ENCODE data around the gene COL5A1.

The COL5A1 gene

DNA sequence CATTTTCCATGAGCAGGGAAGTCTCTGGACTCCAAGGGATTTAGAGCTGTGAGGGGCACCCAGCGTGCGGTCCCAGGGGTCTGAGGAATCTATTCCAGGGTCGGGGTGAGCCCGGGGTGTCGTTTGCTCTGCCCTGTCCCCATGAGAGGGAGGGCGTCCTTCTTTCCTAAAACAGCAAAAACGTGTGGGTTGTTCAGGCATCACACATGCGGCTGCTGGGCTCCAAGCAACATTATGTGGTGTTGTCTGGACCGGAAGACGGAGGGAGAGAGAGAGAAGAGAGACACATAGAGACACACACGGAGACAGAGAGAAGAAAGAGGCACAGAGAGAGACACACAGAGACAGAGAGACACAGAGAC is 42.7 kb upstream of the COL5A1 start:
- H3K27me3 ChIP-seq (ENCODE audit: insufficient read depth, poor library complexity, severe bottlenecking): no peaks in the 10 kb centered on the region
- DNase-seq (ENCODE audit: low read depth in 1 of 2, low spot score in 1 of 2): no peak
- no peak overlapping the region for H3K4me3 ChIP-seq (replicated peaks; ENCODE audit: insufficient read depth, low read length)
- H3K27ac ChIP-seq (replicated peaks): no peak overlapping the region
- TF ChIP-seq, protein P1, sequence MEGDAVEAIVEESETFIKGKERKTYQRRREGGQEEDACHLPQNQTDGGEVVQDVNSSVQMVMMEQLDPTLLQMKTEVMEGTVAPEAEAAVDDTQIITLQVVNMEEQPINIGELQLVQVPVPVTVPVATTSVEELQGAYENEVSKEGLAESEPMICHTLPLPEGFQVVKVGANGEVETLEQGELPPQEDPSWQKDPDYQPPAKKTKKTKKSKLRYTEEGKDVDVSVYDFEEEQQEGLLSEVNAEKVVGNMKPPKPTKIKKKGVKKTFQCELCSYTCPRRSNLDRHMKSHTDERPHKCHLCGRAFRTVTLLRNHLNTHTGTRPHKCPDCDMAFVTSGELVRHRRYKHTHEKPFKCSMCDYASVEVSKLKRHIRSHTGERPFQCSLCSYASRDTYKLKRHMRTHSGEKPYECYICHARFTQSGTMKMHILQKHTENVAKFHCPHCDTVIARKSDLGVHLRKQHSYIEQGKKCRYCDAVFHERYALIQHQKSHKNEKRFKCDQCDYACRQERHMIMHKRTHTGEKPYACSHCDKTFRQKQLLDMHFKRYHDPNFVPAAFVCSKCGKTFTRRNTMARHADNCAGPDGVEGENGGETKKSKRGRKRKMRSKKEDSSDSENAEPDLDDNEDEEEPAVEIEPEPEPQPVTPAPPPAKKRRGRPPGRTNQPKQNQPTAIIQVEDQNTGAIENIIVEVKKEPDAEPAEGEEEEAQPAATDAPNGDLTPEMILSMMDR (IDR thresholded peaks at IDR 0.05; ENCODE audit: insufficient read depth, low read length): no peak
- TF ChIP-seq, protein P2, sequence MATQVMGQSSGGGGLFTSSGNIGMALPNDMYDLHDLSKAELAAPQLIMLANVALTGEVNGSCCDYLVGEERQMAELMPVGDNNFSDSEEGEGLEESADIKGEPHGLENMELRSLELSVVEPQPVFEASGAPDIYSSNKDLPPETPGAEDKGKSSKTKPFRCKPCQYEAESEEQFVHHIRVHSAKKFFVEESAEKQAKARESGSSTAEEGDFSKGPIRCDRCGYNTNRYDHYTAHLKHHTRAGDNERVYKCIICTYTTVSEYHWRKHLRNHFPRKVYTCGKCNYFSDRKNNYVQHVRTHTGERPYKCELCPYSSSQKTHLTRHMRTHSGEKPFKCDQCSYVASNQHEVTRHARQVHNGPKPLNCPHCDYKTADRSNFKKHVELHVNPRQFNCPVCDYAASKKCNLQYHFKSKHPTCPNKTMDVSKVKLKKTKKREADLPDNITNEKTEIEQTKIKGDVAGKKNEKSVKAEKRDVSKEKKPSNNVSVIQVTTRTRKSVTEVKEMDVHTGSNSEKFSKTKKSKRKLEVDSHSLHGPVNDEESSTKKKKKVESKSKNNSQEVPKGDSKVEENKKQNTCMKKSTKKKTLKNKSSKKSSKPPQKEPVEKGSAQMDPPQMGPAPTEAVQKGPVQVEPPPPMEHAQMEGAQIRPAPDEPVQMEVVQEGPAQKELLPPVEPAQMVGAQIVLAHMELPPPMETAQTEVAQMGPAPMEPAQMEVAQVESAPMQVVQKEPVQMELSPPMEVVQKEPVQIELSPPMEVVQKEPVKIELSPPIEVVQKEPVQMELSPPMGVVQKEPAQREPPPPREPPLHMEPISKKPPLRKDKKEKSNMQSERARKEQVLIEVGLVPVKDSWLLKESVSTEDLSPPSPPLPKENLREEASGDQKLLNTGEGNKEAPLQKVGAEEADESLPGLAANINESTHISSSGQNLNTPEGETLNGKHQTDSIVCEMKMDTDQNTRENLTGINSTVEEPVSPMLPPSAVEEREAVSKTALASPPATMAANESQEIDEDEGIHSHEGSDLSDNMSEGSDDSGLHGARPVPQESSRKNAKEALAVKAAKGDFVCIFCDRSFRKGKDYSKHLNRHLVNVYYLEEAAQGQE (IDR thresholded peaks at IDR 0.05; ENCODE audit: insufficient replicate concordance, low read depth): no peak
- no peak for TF ChIP-seq POLR2AphosphoS5 (IDR thresholded peaks at IDR 0.05; ENCODE audit: low read depth)
- no peak for TF ChIP-seq SPI1 (IDR thresholded peaks at IDR 0.05; ENCODE audit: borderline replicate concordance, low read depth)
- TF ChIP-seq GABPA (IDR thresholded peaks at IDR 0.05; ENCODE audit: low read depth): no peak

DNA sequence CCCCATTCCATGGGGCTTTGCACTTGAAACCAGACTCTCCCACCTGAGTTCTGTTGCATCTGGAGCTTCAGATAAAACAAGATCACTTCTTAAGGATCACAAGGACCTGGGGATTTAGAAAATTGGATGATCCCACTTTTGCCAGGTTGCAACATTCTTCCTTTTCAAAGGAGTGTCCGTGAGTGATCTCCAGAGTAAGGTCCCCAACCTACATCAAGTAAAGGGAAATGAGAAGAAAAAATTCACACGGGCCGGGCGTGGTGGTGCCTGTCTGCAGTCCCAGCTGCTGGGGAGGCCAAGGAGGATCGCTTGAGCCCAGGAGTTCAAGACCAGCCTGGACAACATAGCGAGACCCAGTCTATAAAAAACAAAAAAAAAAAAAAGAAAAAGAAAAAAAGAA is 41.2 kb upstream of the COL5A1 start:
- TF ChIP-seq, protein P1 (IDR thresholded peaks at IDR 0.05; ENCODE audit: insufficient read depth, low read length): no peak
- no peak for TF ChIP-seq GABPA (IDR thresholded peaks at IDR 0.05; ENCODE audit: low read depth)
- no peak for TF ChIP-seq POLR2AphosphoS5 (IDR thresholded peaks at IDR 0.05; ENCODE audit: low read depth)
- no peak for TF ChIP-seq SPI1 (IDR thresholded peaks at IDR 0.05; ENCODE audit: borderline replicate concordance, low read depth)
- TF ChIP-seq, protein P2 (IDR thresholded peaks at IDR 0.05; ENCODE audit: insufficient replicate concordance, low read depth): no peak
- no peak overlapping the region for H3K27ac ChIP-seq (replicated peaks)
- DNase-seq (ENCODE audit: low read depth in 1 of 2, low spot score in 1 of 2): no peak
- H3K27me3 ChIP-seq (ENCODE audit: insufficient read depth, poor library complexity, severe bottlenecking): no peaks in the 10 kb centered on the region
- H3K4me3 ChIP-seq (replicated peaks; ENCODE audit: insufficient read depth, low read length): no peak overlapping the region

DNA sequence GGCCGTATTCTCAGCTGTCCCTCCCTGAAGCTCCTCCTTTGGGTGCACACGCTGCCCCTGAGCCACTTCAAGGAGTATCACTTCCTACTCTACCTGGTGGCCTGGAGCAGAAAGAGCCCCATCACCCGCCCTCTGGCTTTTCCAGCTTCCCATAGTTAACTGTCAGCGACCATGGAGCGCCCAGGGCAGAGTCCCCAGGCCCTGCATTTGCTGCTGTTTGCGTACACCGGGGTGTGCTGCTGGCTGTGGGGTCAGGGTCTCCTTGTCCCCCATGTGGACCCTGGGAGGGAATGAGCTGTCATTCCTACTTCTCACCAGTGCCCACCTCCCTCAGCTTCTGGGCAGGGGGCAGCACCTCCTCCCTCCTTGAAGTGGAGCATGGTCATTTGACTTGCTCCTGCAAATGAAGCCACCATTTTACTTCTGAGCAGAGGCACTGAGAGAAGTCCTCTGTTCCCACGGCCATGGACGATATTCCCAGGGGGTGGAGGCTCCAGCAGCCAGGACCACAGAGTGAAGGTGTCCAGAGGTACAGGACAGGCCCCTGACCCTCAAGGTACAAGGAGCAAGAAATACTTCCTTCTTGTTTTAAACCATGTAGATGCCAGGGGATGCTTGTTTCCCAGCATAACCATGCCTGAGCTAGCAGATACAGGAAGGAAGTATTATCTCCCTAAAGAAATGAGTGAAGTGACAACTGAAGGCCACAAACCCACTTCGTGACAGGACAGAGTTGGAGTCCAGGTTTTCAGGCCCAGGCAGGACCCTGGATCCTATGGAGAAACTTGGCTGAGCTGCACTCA is 40.6 kb upstream of the COL5A1 start:
- Histone ChIP-seq H3K4me3 (replicated peaks; ENCODE audit: insufficient read depth, low read length) (no peak overlapping the region), H3K27ac (replicated peaks) (no peak overlapping the region), H3K27me3 (ENCODE audit: insufficient read depth, poor library complexity, severe bottlenecking) (no peaks in the 10 kb centered on the region)
- no peak for DNase-seq (ENCODE audit: low read depth in 1 of 2, low spot score in 1 of 2)
- TF ChIP-seq POLR2AphosphoS5 (IDR thresholded peaks at IDR 0.05; ENCODE audit: low read depth) (no peak), SPI1 (IDR thresholded peaks at IDR 0.05; ENCODE audit: borderline replicate concordance, low read depth) (no peak), GABPA (IDR thresholded peaks at IDR 0.05; ENCODE audit: low read depth) (no peak)
- TF ChIP-seq, protein P1 (IDR thresholded peaks at IDR 0.05; ENCODE audit: insufficient read depth, low read length): no peak
- TF ChIP-seq, protein P2 (IDR thresholded peaks at IDR 0.05; ENCODE audit: insufficient replicate concordance, low read depth): no peak

Data from HL-60 (cell line).